ENCODE data around the gene SIPA1L3. TPM values are rescaled to one million over a fixed set of nuclear protein-coding genes. Genes with fewer than 3 reads are reported as not detected.

The SIPA1L3 gene
- total and polyA plus RNA-seq, 9 of the 15 experiments (the other 6 are each of a cell fraction or from before 2014, with no cell fraction given) = 0.01 to 6.1 (median 2.5) TPM

- TF ChIP-seq ZNF507 (tag; conservative IDR thresholded peaks at IDR 0.05) = no peak
- TF ChIP-seq SP1 (CRISPR knock-in tag; IDR thresholded peaks at IDR 0.05) = peak; percentile 78
- no peak for TF ChIP-seq MCM3 (IDR thresholded peaks at IDR 0.05)
- TF ChIP-seq, protein P1, sequence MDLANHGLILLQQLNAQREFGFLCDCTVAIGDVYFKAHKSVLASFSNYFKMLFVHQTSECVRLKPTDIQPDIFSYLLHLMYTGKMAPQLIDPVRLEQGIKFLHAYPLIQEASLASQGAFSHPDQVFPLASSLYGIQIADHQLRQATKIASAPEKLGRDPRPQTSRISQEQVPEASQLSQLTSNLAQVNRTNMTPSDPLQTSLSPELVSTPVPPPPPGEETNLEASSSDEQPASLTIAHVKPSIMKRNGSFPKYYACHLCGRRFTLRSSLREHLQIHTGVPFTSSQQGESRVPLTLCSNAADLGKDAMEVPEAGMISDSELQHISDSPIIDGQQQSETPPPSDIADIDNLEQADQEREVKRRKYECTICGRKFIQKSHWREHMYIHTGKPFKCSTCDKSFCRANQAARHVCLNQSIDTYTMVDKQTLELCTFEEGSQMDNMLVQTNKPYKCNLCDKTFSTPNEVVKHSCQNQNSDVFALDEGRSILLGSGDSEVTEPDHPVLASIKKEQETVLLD (IDR thresholded peaks at IDR 0.05) = no peak; the same call in 1 of the 2 replicates
- peak; percentile 77; the same call in 1 of the 2 replicates for TF ChIP-seq ZBED1 (IDR thresholded peaks at IDR 0.05)
- TF ChIP-seq POLR2AphosphoS2 (IDR thresholded peaks at IDR 0.05; ENCODE audit: low read length) = no peak
- no peak for TF ChIP-seq RBM15 (IDR thresholded peaks at IDR 0.05; ENCODE audit: insufficient read depth, low read length)
- TF ChIP-seq SRSF7 (optimal IDR thresholded peaks at IDR 0.05; ENCODE audit: low read depth, low read length) = no peak
- TF ChIP-seq BRD9 (IDR thresholded peaks at IDR 0.05; ENCODE audit: low read depth, partially characterized antibody) = no peak
- TF ChIP-seq, protein P2, sequence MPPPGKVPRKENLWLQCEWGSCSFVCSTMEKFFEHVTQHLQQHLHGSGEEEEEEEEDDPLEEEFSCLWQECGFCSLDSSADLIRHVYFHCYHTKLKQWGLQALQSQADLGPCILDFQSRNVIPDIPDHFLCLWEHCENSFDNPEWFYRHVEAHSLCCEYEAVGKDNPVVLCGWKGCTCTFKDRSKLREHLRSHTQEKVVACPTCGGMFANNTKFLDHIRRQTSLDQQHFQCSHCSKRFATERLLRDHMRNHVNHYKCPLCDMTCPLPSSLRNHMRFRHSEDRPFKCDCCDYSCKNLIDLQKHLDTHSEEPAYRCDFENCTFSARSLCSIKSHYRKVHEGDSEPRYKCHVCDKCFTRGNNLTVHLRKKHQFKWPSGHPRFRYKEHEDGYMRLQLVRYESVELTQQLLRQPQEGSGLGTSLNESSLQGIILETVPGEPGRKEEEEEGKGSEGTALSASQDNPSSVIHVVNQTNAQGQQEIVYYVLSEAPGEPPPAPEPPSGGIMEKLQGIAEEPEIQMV (tag; conservative IDR thresholded peaks at IDR 0.05; ENCODE audit: low read depth) = no peak
- no peak for TF ChIP-seq NUFIP1 (IDR thresholded peaks at IDR 0.05; ENCODE audit: partially characterized antibody)
- no peak for TF ChIP-seq NFATC3 (IDR thresholded peaks at IDR 0.05)
- TF ChIP-seq TOE1 (IDR thresholded peaks at IDR 0.05; ENCODE audit: borderline replicate concordance) = peak; percentile 84; the same call in 1 of the 2 replicates
- peak; percentile 79; the same call in 1 of the 2 replicates for TF ChIP-seq TOE1 (CRISPR knock-in tag; IDR thresholded peaks at IDR 0.05; ENCODE audit: borderline replicate concordance, low read depth)
- no peak for TF ChIP-seq ZNF3 (CRISPR knock-in tag; IDR thresholded peaks at IDR 0.05)
- TF ChIP-seq, protein P3, sequence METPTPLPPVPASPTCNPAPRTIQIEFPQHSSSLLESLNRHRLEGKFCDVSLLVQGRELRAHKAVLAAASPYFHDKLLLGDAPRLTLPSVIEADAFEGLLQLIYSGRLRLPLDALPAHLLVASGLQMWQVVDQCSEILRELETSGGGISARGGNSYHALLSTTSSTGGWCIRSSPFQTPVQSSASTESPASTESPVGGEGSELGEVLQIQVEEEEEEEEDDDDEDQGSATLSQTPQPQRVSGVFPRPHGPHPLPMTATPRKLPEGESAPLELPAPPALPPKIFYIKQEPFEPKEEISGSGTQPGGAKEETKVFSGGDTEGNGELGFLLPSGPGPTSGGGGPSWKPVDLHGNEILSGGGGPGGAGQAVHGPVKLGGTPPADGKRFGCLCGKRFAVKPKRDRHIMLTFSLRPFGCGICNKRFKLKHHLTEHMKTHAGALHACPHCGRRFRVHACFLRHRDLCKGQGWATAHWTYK (CRISPR knock-in tag; IDR thresholded peaks at IDR 0.05) = no peak
- TF ChIP-seq ZNF316 (IDR thresholded peaks at IDR 0.05) = peak; percentile 53; the same call in 1 of the 2 replicates
- no peak for TF ChIP-seq PRPF4 (IDR thresholded peaks at IDR 0.05; ENCODE audit: insufficient read depth, low read depth, low read length, poor library complexity, severe bottlenecking)
- no peak for TF ChIP-seq ZC3H8 (IDR thresholded peaks at IDR 0.05)
- TF ChIP-seq ZNF175 (CRISPR knock-in tag; IDR thresholded peaks at IDR 0.05; ENCODE audit: low read depth) = 0 out of 2 replicates have a peak, but pooled peaks have one; percentile 54
- no peak for TF ChIP-seq SIN3B (IDR thresholded peaks at IDR 0.05; ENCODE audit: low read depth)
- TF ChIP-seq, protein P4, sequence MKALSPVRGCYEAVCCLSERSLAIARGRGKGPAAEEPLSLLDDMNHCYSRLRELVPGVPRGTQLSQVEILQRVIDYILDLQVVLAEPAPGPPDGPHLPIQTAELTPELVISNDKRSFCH (CRISPR knock-in tag; IDR thresholded peaks at IDR 0.05) = no peak
- TF ChIP-seq, protein P4 (tag; IDR thresholded peaks at IDR 0.05) = peak; percentile 88
- TF ChIP-seq COPS2 (conservative IDR thresholded peaks at IDR 0.05) = no peak
- no peak for TF ChIP-seq PHB (CRISPR knock-in tag; IDR thresholded peaks at IDR 0.05)
- TF ChIP-seq BRD4 (IDR thresholded peaks at IDR 0.05) = no peak
- peak; percentile 59 to 64; a peak in 2 of 4 replicates for TF ChIP-seq ARNT (IDR thresholded peaks at IDR 0.05)
- peak; percentile 71 for TF ChIP-seq ZNF24 (IDR thresholded peaks at IDR 0.05)
These were observed 215.5 kb downstream of the SIPA1L3 start (continued) for GRCh38 chr19:38122402-38123093.

Data from K562 (cell line).